Measurements from ENCODE around the gene PLXNA2. TPM values are rescaled to one million over a fixed set of nuclear protein-coding genes. Genes with fewer than 3 reads are reported as not detected.

PLXNA2 gene
- total RNA-seq, 1 donor from 2014 or later = 47.5 TPM

- ATAC-seq = no peak
Measured at GRCh38 chr1:207992677-207993236, 251.4 kb downstream of the PLXNA2 start.

GRCh38 chr1:207991583-207992026, 252.6 kb downstream of the PLXNA2 start:
- no peak for ATAC-seq

- no peak for ATAC-seq
Measured at GRCh38 chr1:207990876-207991582, 253.2 kb downstream of the PLXNA2 start.

GRCh38 chr1:207990455-207990854, 253.7 kb downstream of the PLXNA2 start:
- ATAC-seq = no peak

GRCh38 chr1:207988326-207989165, 255.6 kb downstream of the PLXNA2 start:
- no peak for ATAC-seq

GRCh38 chr1:207987164-207987563, 257.0 kb downstream of the PLXNA2 start:
- no peak for ATAC-seq

GRCh38 chr1:207985996-207986395, 258.2 kb downstream of the PLXNA2 start:
- ATAC-seq = no peak

- no peak for ATAC-seq
Measured at GRCh38 chr1:207984831-207985572, 259.2 kb downstream of the PLXNA2 start.

GRCh38 chr1:207983044-207983635, 261.0 kb downstream of the PLXNA2 start:
- peak; percentile 74 for ATAC-seq

GRCh38 chr1:207981976-207982375, 262.2 kb downstream of the PLXNA2 start:
- no peak for ATAC-seq

- ATAC-seq = no peak
Measured at GRCh38 chr1:207978441-207978840, 265.7 kb downstream of the PLXNA2 start.

- no peak for ATAC-seq
Measured at GRCh38 chr1:207977876-207978275, 266.3 kb downstream of the PLXNA2 start.

- no peak for ATAC-seq
Measured at GRCh38 chr1:207973898-207974568, 270.2 kb downstream of the PLXNA2 start.

- no peak for ATAC-seq
Measured at GRCh38 chr1:207972337-207972736, 271.8 kb downstream of the PLXNA2 start.
